ENCODE results near the gene GM2A.
"Not testable (repeated sequence)": the region's sequence is repeated elsewhere in the genome, so short reads cannot be mapped to it uniquely, and the experiment has no call there.

GM2A gene

DNA sequence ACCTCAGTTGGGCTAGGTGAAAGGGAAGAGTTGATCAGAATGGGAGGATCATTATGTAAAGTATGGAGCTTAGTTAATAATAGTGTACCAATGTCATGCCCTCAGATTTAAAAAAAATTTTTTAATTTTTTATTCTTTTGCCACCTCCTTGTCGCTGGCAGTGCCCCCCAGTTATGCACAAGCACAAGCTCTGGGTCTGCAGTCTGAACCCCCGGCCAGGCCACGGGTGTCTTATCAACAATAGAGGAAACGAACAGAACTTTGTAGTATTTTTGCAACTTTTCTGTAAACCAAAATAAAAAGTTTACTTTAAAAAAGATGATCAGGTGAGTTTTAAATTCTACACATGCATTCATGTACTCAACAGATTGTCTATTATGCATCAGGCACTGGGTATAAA, 1.4 kb upstream of the GM2A start:
- H3K27ac ChIP-seq (ENCODE audit: low read depth, low read length): no peak overlapping the region
- peaks cover 10% of the 10 kb centered on the region for H3K27me3 ChIP-seq (ENCODE audit: insufficient read depth, low read length)
- H2AFZ ChIP-seq (ENCODE audit: low read length, unreplicated experiment): peak overlapping the region; percentile 53
- H3K4me1 ChIP-seq (ENCODE audit: control insufficient read depth, insufficient read depth, low read length, unreplicated experiment): peaks cover 14% of the 10 kb centered on the region
- H3K36me3 ChIP-seq (ENCODE audit: insufficient read depth, low read length): no peaks in the 10 kb centered on the region
- H3K4me3 ChIP-seq (ENCODE audit: low read depth, low read length): no peak overlapping the region
- H3K79me2 ChIP-seq (ENCODE audit: control insufficient read depth, insufficient read depth, low read length, unreplicated experiment): peaks cover 4% of the 10 kb centered on the region

DNA sequence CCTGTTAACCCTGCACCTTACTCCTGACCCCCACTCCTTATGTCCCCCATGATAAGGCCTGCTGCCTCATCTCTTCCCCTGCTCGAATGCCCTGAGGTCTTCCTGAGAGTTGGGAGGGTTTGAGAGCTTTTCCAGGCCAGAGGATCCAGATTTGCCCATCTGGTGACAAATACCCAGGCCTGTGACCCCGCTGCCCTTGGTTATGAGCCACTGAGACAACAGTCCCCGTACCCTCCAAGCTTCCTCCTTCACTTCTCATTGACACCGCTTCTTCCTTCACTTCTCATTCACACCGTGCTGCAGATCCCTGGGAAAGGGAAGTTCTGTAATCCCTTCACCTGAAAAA, 593 bp downstream of the GM2A start:
- Histone ChIP-seq H3K27me3 (ENCODE audit: insufficient read depth, low read length) (0 out of 2 replicates have a peak, but pooled peaks cover 6% of the 10 kb centered on the region), H3K27ac (ENCODE audit: low read depth, low read length) (no peak overlapping the region), H3K79me2 (ENCODE audit: control insufficient read depth, insufficient read depth, low read length, unreplicated experiment) (peaks cover 4% of the 10 kb centered on the region), H3K4me3 (ENCODE audit: low read depth, low read length) (peak overlapping the region; percentile 92), H3K4me1 (ENCODE audit: control insufficient read depth, insufficient read depth, low read length, unreplicated experiment) (peaks cover 14% of the 10 kb centered on the region), H2AFZ (ENCODE audit: low read length, unreplicated experiment) (peak overlapping the region; percentile 100), H3K36me3 (ENCODE audit: insufficient read depth, low read length) (no peaks in the 10 kb centered on the region)

DNA sequence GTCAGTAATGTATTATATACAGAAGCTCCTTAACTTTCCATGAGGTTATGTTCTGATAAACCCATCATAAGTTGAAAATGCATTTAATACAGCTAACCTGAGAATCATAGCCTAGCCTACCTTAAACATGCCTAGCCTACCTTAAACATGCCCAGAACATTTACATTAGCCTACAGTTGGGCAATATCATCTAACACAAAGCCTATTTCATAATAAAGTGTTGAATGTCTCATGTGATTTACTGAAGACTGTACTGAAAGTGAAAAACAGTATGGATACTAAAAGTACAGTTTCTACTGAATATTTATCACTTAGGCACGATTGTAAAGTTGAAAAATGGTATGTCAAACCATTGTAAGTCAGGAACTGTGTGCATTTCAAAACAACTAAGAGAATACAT, 1.6 kb downstream of the GM2A start:
- Histone ChIP-seq H2AFZ (ENCODE audit: low read length, unreplicated experiment) (no peak overlapping the region), H3K27ac (ENCODE audit: low read depth, low read length) (no peak overlapping the region), H3K36me3 (ENCODE audit: insufficient read depth, low read length) (no peaks in the 10 kb centered on the region), H3K4me1 (ENCODE audit: control insufficient read depth, insufficient read depth, low read length, unreplicated experiment) (peaks cover 14% of the 10 kb centered on the region), H3K79me2 (ENCODE audit: control insufficient read depth, insufficient read depth, low read length, unreplicated experiment) (peaks cover 4% of the 10 kb centered on the region), H3K27me3 (ENCODE audit: insufficient read depth, low read length) (no peaks in the 10 kb centered on the region), H3K4me3 (ENCODE audit: low read depth, low read length) (no peak overlapping the region; the same call in 1 of the 2 replicates)

DNA sequence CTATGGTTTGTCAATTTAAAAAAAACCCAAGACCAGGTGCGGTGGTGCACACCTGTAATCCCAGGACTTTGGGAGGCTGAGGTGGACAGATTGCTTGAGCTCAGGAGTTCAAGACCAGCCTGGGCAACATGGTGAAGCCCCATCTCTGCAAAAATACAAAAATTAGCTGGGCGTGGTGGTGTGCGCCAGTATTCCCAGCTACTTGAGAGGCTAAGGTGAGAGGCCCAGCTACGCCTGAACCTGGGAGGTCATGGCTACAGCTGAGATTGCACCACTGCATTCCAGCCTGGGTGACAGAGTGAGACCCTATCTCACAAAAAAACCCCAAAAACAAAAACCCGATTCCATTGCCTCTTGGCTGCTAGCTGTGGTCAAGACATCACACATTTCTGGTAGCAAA, 2.0 kb downstream of the GM2A start:
- H3K36me3 ChIP-seq (ENCODE audit: insufficient read depth, low read length); H3K79me2 ChIP-seq (ENCODE audit: control insufficient read depth, insufficient read depth, low read length, unreplicated experiment); H2AFZ ChIP-seq (ENCODE audit: low read length, unreplicated experiment); H3K27ac ChIP-seq (ENCODE audit: low read depth, low read length); H3K4me3 ChIP-seq (ENCODE audit: low read depth, low read length); H3K27me3 ChIP-seq (ENCODE audit: insufficient read depth, low read length): not testable (repeated sequence)
- peaks cover 14% of the 10 kb centered on the region for H3K4me1 ChIP-seq (ENCODE audit: control insufficient read depth, insufficient read depth, low read length, unreplicated experiment)

DNA sequence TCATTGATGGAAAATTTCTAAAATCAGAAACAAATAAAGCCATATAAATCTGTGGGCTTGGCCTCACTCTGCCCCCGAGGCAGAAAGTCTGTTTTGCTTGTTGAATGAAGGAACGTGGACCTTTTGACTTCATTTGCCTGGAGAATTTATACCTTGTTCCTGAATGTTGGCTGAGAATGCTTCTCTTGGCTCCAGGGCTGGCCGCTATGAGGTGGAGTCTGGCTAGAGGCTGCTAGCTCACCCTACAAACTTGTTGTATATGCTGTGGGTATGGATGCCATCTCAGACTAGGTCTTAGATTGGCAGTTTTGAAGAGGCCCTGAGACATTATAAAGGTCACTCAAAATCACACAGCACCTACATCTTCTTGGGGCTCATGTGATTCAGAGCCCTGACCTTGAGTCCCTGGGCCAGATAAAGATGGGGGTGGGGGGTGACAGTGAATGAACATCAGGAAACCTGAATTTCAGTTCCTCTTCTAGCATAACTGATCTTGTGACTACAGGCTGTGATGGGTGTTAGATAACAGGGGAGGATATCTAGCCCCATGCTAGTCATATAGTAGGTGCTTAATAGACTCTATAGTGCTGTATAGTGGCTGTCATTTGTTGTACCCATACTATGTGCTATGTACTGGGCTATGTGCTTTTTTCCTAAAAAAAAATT, 2.8 kb downstream of the GM2A start:
- H3K27me3 ChIP-seq (ENCODE audit: insufficient read depth, low read length): no peaks in the 10 kb centered on the region
- H3K36me3 ChIP-seq (ENCODE audit: insufficient read depth, low read length): no peaks in the 10 kb centered on the region
- no peak overlapping the region for H2AFZ ChIP-seq (ENCODE audit: low read length, unreplicated experiment)
- H3K4me1 ChIP-seq (ENCODE audit: control insufficient read depth, insufficient read depth, low read length, unreplicated experiment): peaks cover 14% of the 10 kb centered on the region
- H3K79me2 ChIP-seq (ENCODE audit: control insufficient read depth, insufficient read depth, low read length, unreplicated experiment): peaks cover 4% of the 10 kb centered on the region
- H3K27ac ChIP-seq (ENCODE audit: low read depth, low read length): no peak overlapping the region
- no peak overlapping the region for H3K4me3 ChIP-seq (ENCODE audit: low read depth, low read length)

DNA sequence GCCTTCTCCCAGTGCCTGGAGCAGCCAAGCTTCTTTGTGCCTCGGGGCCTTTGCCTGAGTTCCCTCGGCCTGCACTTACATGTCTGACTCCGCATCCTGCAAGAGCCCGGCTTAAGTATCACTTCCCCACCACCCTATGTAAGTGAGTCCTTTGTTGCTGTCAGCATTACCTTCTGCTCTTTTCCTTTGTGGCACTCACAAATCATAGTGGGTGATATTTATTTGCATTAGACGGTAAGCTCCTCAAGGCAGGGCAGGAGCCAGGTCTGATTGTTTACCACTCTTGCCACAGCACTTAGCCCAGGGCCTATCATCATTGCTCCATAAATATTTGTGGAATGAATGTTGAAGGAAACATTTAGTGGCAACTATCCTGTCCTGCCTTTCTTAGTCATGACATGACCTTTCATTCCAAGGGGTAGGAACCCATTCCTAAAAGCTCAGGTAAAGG, 4.8 kb downstream of the GM2A start:
- H3K27ac ChIP-seq (ENCODE audit: low read depth, low read length): no peak overlapping the region
- no peak overlapping the region for H2AFZ ChIP-seq (ENCODE audit: low read length, unreplicated experiment)
- no peaks in the 10 kb centered on the region for H3K36me3 ChIP-seq (ENCODE audit: insufficient read depth, low read length)
- H3K27me3 ChIP-seq (ENCODE audit: insufficient read depth, low read length): no peaks in the 10 kb centered on the region
- H3K79me2 ChIP-seq (ENCODE audit: control insufficient read depth, insufficient read depth, low read length, unreplicated experiment): peaks cover 4% of the 10 kb centered on the region
- H3K4me3 ChIP-seq (ENCODE audit: low read depth, low read length): no peak overlapping the region
- H3K4me1 ChIP-seq (ENCODE audit: control insufficient read depth, insufficient read depth, low read length, unreplicated experiment): peaks cover 10% of the 10 kb centered on the region

DNA sequence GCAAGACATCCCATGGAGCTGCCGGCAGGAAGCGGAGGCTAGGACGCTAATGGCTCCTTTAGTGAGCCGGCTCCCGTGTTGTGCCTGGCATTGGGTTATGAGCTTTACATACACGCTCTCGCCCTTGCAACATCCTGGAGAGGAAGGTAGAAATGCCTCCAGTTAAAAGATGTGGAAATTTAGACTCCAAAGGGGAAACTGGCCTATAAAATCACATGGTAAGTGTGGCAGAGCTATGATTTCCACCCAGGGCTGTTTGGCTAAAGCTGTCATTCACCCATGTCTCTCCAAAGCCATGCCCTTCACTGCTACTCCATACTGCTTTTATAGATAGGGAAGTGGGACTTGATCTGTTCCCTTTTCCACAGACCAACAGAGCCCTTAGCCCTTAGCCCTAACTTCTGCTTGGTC, 5.2 kb downstream of the GM2A start:
- Histone ChIP-seq H3K27me3 (ENCODE audit: insufficient read depth, low read length) (no peaks in the 10 kb centered on the region), H3K4me3 (ENCODE audit: low read depth, low read length) (no peak overlapping the region), H3K4me1 (ENCODE audit: control insufficient read depth, insufficient read depth, low read length, unreplicated experiment) (peaks cover 10% of the 10 kb centered on the region), H2AFZ (ENCODE audit: low read length, unreplicated experiment) (no peak overlapping the region), H3K79me2 (ENCODE audit: control insufficient read depth, insufficient read depth, low read length, unreplicated experiment) (peaks cover 4% of the 10 kb centered on the region), H3K36me3 (ENCODE audit: insufficient read depth, low read length) (no peaks in the 10 kb centered on the region), H3K27ac (ENCODE audit: low read depth, low read length) (no peak overlapping the region)

DNA sequence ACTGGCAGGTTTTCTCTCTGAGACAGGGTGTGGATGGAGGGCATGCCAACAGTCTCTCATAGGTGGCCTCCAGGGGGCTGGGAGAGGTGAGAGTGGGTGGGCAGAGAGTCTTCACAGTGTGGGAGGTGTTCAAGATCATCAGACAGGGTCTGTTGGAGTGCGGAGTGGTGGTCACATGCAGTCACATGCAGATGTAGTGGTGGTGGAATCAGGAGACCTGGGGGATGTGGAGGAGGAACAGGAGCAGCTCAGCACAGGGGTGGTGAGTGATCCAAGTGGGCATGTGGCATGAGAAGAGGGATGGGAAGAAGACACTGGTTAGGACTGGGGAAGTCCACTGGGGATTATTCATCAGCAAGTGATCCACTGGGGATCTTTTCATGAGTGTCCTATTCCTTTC, 5.8 kb downstream of the GM2A start:
- no peaks in the 10 kb centered on the region for H3K27me3 ChIP-seq (ENCODE audit: insufficient read depth, low read length)
- H3K27ac ChIP-seq (ENCODE audit: low read depth, low read length): no peak overlapping the region
- H3K4me3 ChIP-seq (ENCODE audit: low read depth, low read length): no peak overlapping the region
- peaks cover 4% of the 10 kb centered on the region for H3K79me2 ChIP-seq (ENCODE audit: control insufficient read depth, insufficient read depth, low read length, unreplicated experiment)
- no peak overlapping the region for H2AFZ ChIP-seq (ENCODE audit: low read length, unreplicated experiment)
- peaks cover 14% of the 10 kb centered on the region for H3K4me1 ChIP-seq (ENCODE audit: control insufficient read depth, insufficient read depth, low read length, unreplicated experiment)
- no peaks in the 10 kb centered on the region for H3K36me3 ChIP-seq (ENCODE audit: insufficient read depth, low read length)

DNA sequence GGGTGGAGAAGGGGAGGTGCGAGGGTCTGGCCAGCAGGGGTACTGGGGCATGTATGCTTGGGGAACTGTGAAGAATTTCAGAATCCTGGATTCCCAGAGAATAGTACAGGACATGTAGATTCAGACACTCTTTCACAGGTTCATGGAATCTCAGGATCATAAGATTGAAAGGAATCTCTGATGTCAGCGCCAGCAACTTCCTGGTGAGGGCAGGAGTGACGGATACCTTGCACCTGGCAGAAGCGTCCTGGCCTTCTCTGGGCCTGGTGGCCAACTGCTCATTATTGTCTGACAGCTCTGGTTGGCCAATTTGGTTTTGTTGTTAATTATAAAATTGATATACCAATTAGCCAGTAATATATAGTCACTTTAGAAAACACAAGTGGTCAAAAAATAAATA, 6.9 kb downstream of the GM2A start:
- Histone ChIP-seq H3K4me1 (ENCODE audit: control insufficient read depth, insufficient read depth, low read length, unreplicated experiment) (peaks cover 12% of the 10 kb centered on the region), H3K27me3 (ENCODE audit: insufficient read depth, low read length) (no peaks in the 10 kb centered on the region), H3K36me3 (ENCODE audit: insufficient read depth, low read length) (no peaks in the 10 kb centered on the region), H3K79me2 (ENCODE audit: control insufficient read depth, insufficient read depth, low read length, unreplicated experiment) (peaks cover 3% of the 10 kb centered on the region), H3K27ac (ENCODE audit: low read depth, low read length) (no peak overlapping the region), H2AFZ (ENCODE audit: low read length, unreplicated experiment) (no peak overlapping the region), H3K4me3 (ENCODE audit: low read depth, low read length) (no peak overlapping the region)

DNA sequence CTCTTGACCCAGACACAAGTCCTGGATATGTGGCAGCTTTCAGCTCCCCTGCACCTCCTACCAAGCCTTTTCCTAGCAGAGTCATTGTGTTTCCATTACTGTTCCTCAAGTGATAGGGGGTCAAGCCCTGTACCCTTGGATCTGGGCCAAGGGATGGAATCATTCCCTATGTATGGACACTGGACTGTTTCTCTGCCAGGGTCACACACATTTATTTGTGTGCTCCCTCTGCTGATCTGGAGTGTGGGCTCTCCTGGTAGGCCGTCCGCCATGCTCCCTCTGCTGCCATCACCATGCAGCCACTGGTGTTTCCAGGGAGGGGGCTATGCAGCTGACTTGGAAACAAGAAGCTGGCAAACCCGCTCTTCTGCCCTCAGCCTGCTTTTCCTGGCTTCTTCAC, 9.5 kb downstream of the GM2A start:
- H3K27ac ChIP-seq (ENCODE audit: low read depth, low read length): no peak overlapping the region
- peaks cover 12% of the 10 kb centered on the region for H3K4me1 ChIP-seq (ENCODE audit: control insufficient read depth, insufficient read depth, low read length, unreplicated experiment)
- no peaks in the 10 kb centered on the region for H3K79me2 ChIP-seq (ENCODE audit: control insufficient read depth, insufficient read depth, low read length, unreplicated experiment)
- no peaks in the 10 kb centered on the region for H3K36me3 ChIP-seq (ENCODE audit: insufficient read depth, low read length)
- H2AFZ ChIP-seq (ENCODE audit: low read length, unreplicated experiment): no peak overlapping the region
- H3K4me3 ChIP-seq (ENCODE audit: low read depth, low read length): no peak overlapping the region
- H3K27me3 ChIP-seq (ENCODE audit: insufficient read depth, low read length): no peaks in the 10 kb centered on the region

DNA sequence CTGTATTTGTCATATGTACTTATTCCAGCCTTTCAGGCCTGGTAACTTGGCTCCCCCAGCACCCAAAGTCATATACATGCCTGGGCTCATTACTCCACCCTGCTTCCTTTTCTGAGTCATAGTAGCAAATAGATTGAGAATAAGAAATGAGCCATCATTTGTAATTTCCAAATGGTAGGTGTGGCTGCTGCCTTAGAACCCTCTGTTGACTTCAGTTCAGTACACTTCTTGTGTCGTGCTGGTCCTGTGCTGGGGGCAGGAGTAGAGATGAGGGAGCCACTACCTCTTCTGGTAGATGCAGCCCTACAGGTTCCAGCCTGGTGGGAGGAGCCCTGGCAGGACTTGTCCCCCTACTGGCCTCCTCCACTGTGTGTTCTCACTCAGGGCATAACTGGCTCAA, 11.1 kb downstream of the GM2A start:
- no peaks in the 10 kb centered on the region for H3K27me3 ChIP-seq (ENCODE audit: insufficient read depth, low read length)
- no peaks in the 10 kb centered on the region for H3K79me2 ChIP-seq (ENCODE audit: control insufficient read depth, insufficient read depth, low read length, unreplicated experiment)
- no peak overlapping the region for H2AFZ ChIP-seq (ENCODE audit: low read length, unreplicated experiment)
- peaks cover 12% of the 10 kb centered on the region for H3K4me1 ChIP-seq (ENCODE audit: control insufficient read depth, insufficient read depth, low read length, unreplicated experiment)
- peak overlapping the region; percentile 14; the same call in 1 of the 2 replicates for H3K27ac ChIP-seq (ENCODE audit: low read depth, low read length)
- no peaks in the 10 kb centered on the region for H3K36me3 ChIP-seq (ENCODE audit: insufficient read depth, low read length)
- H3K4me3 ChIP-seq (ENCODE audit: low read depth, low read length): no peak overlapping the region
